Activated naive CD4-positive, alpha-beta T cell treated with anti-CD3 and anti-CD28 coated beads for 36 hours (primary cell): ENCODE results near the gene IQGAP2. TPM values are rescaled to one million over a fixed set of nuclear protein-coding genes. Genes with fewer than 3 reads are reported as not detected.
A peak's percentile ranks its signal among the peaks of the same experiment; 100 is the strongest.

Experiments
- CTCF ChIA-PET: fragments of 350-600 bp; sonication (Branson Sonifier 250); formaldehyde crosslinking; loops from one replicate; lab custom pipeline; 2021; ENCODE audit warnings: antibody characterized with exemption; lab: Charles Lee
- DNase-seq: peaks from one replicate; pipeline ENCODE4 v3.0.0-alpha.2; 2020
- H3K27ac Mint-ChIP-seq: one replicate; pipeline ENCODE4 v1.8.0; 2021; ENCODE audit warnings: mild to moderate bottlenecking, mixed read lengths
- H3K27me3 Mint-ChIP-seq: one replicate; pipeline ENCODE4 v1.8.0; 2021; ENCODE audit warnings: low read depth, mixed read lengths
- H3K36me3 Mint-ChIP-seq: one replicate; pipeline ENCODE4 v1.8.0; 2021; ENCODE audit warnings: low read depth, mixed read lengths
- H3K4me1 Mint-ChIP-seq: one replicate; pipeline ENCODE4 v1.8.0; 2021; ENCODE audit warnings: low read depth, mixed read lengths
- H3K4me3 Mint-ChIP-seq: one replicate; pipeline ENCODE4 v1.8.0; 2021; ENCODE audit warnings: mild to moderate bottlenecking, moderate library complexity, mixed read lengths
- H3K9me3 Mint-ChIP-seq: one replicate; pipeline ENCODE4 v1.8.0; 2021; ENCODE audit warnings: mixed read lengths
- intact Hi-C: fragments of 100-400 bp; cut with micrococcal nuclease; formaldehyde crosslinking; loops from one replicate; pipeline ENCODE4 v1.15.1; 2023
- total RNA-seq, 2 experiments: library from RNA; stranded (reverse); gene quantifications; one replicate each; pipeline ENCODE4 v1.2.3, GENCODE V29; 2021

Gene IQGAP2
- total RNA-seq, 2 experiments from 2014 or later = 54.6 to 55.9 TPM

DNA sequence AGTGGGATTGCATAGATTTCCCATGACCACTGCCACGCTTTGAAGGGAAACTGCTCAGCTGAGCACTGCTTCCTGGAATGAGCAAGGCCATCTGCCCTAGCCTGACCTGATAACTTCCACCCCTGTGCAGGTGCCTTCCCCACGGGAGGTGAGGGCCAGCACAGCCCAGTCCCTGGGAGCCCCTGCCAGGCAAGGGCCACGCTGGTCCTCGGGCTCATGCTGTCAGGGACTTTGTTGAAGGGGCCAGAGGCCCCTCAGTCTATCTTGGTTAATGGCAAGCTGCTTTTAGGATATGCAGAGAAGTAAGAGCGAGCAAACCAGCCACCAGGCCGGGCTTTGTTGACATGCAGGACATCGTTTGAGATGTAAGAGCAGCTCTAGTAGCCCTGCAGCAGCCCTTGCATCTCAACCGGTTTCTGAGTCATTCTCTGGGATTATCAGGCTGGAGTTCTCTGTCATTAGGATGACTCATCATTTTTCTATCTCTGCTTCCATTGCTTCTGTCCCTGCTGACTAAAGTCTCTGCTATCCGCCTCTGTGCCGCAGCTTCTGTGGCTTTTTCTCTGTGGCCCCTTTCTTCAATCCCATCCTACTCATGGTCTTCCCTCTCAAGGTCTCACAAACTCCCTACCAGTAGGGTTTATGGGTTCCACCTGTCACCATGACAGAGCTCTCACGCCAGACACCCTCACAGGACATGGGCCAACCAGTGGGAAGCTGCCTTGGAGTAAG is 30.6 kb upstream of the IQGAP2 start:
- Mint-ChIP-seq H3K36me3 (no peaks in the 10 kb centered on the region), H3K4me3 (no peak overlapping the region), H3K4me1 (peaks cover 16% of the 10 kb centered on the region), H3K9me3 (no peaks in the 10 kb centered on the region), H3K27ac (no peak overlapping the region), H3K27me3 (no peaks in the 10 kb centered on the region)
- no peak for DNase-seq
- intact Hi-C loops = no loop called here
- CTCF ChIA-PET = no interaction called here

DNA sequence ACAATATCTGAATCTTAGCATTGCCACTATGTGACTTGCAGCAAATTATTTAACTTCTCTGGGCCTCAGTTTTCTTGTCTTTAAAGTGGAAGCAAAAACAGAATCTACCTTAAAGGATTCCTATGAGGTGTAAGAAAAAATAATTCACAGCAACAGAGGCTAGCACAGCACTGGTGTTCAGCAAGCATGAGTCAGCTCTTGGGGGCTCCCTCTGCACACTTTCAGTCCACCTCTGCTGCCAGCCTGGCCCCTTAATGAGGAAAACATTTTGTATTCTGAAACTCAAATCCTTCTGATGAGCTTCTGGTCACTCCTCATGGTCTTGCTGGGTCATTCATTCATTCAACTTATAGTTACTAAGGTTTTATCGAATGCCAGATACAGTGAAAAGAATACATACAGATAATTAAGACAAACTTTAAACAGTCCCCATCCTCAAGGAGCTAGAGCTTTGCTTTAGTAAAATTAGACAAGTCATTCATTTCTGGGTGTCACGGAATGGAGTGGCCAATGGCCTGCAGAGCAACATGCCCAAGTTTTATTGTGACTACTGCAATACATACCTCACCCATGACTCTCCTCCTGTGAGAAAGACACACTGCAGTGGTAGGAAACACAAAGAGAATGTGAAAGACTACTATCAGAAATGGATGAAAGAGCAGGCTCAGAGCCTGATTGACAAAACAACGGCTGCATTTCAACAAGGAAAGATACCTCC is 26.8 kb upstream of the IQGAP2 start:
- H3K4me1 Mint-ChIP-seq = peaks cover 19% of the 10 kb centered on the region
- H3K27me3 Mint-ChIP-seq = no peaks in the 10 kb centered on the region
- no peaks in the 10 kb centered on the region for H3K36me3 Mint-ChIP-seq
- intact Hi-C loops = no loop called here
- no peak overlapping the region for H3K4me3 Mint-ChIP-seq
- H3K9me3 Mint-ChIP-seq = no peaks in the 10 kb centered on the region
- CTCF ChIA-PET = no interaction called here
- DNase-seq = no peak
- H3K27ac Mint-ChIP-seq = no peak overlapping the region

DNA sequence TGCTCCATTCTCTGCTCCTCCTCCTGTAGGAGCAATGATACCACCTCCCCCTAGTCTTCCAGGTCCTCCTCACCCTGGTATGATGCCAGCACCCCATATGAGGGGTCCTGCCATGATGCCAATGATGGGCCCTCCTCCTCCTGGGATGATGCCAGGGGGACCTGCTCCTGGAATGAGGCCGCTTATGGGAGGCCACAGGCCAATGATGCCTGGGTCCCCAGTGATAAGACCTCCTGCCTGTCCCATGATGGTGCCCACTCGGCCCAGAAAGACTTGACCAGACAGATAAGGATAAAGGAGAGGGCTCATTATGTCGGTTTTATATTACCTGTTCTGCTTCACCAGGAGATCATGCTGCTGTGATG is 26.2 kb upstream of the IQGAP2 start:
- no peak overlapping the region for H3K27ac Mint-ChIP-seq
- H3K27me3 Mint-ChIP-seq = no peaks in the 10 kb centered on the region
- no peak for DNase-seq
- H3K4me1 Mint-ChIP-seq = peaks cover 19% of the 10 kb centered on the region
- H3K36me3 Mint-ChIP-seq = no peaks in the 10 kb centered on the region
- H3K9me3 Mint-ChIP-seq = no peaks in the 10 kb centered on the region
- CTCF ChIA-PET = no interaction called here
- intact Hi-C loops = no loop called here
- H3K4me3 Mint-ChIP-seq = no peak overlapping the region

DNA sequence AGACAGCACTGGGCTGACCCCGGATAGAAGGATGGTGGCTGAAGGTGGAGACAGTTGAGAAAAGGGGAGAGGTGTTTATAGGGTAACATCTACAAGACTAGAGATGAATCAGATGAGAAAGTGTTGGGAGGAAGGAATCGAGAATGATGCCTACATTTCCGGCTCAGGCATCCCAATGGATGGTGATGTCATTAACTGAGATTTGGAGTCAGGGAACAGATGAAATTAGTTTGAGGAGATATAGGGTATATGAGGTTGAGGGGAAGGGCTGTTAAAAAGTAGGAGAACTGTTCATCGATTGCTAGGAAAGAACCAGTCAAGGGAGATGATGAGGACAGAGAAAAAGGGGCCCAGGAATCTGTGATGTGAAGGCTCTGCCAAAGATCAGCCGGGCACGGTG is 24.7 kb upstream of the IQGAP2 start:
- no peaks in the 10 kb centered on the region for H3K36me3 Mint-ChIP-seq
- CTCF ChIA-PET = interaction anchor here (0.6 kb wide), 1 partner anchor 341 kb away, joined by 3 read pairs; no protein-coding TSS in a partner anchor
- intact Hi-C loops = no loop called here
- DNase-seq = no peak
- no peak overlapping the region for H3K27ac Mint-ChIP-seq
- no peaks in the 10 kb centered on the region for H3K9me3 Mint-ChIP-seq
- no peak overlapping the region for H3K4me3 Mint-ChIP-seq
- H3K27me3 Mint-ChIP-seq = no peaks in the 10 kb centered on the region
- H3K4me1 Mint-ChIP-seq = peaks cover 22% of the 10 kb centered on the region

DNA sequence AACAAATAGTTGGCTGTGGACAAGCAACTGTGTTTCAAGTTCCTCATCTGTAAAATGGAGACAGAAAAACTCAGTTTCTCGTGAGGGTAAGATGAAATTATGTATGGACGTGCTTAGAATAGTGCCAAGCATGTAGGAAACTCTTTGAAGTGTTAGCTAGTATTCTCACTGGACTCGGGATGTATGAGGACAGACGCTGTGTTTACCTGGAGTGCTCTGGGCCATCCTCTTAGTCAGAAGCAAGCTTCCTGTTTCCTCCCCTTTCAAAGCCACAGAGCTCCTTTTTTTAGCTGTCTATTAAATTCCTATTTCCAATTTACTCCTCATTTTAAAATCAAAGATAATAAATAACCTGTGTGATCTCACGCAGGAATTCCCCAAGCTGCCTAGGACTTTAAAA is 23.8 kb upstream of the IQGAP2 start:
- CTCF ChIA-PET = interaction anchor here (0.6 to 0.7 kb wide), 3 partner anchors 10 to 33 kb away, joined by 3 to 4 read pairs (median 3); no protein-coding TSS in a partner anchor
- Mint-ChIP-seq H3K36me3 (no peaks in the 10 kb centered on the region), H3K27me3 (no peaks in the 10 kb centered on the region), H3K9me3 (no peaks in the 10 kb centered on the region), H3K4me1 (peaks cover 30% of the 10 kb centered on the region), H3K27ac (no peak overlapping the region), H3K4me3 (no peak overlapping the region)
- DNase-seq = no peak
- intact Hi-C loops = no loop called here

DNA sequence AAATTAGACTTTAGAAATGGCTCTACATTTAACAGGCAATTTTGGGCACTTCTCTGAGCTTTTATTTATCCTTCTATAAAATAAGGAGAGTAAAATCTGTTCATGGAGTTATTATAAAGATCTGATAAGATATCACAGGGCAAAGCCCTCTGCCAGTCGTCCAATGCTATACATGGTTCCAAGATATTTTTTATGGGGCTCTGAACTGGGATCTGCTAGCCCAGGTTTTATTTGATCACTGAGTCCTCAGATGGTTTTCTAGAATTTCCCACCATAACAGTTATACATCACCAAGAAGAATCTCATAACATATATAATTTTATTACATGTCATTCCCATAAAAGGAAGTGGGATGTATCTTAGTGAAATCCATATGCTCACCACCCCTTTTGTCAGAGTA is 23.2 kb upstream of the IQGAP2 start:
- H3K27ac Mint-ChIP-seq = no peak overlapping the region
- H3K36me3 Mint-ChIP-seq = no peaks in the 10 kb centered on the region
- no peak overlapping the region for H3K4me3 Mint-ChIP-seq
- intact Hi-C loops = no loop called here
- DNase-seq = no peak
- H3K4me1 Mint-ChIP-seq = peaks cover 35% of the 10 kb centered on the region
- CTCF ChIA-PET = interaction anchor here (0.6 to 0.7 kb wide), 3 partner anchors 9 to 32 kb away, joined by 3 to 4 read pairs (median 3); no protein-coding TSS in a partner anchor
- no peaks in the 10 kb centered on the region for H3K27me3 Mint-ChIP-seq
- H3K9me3 Mint-ChIP-seq = no peaks in the 10 kb centered on the region

DNA sequence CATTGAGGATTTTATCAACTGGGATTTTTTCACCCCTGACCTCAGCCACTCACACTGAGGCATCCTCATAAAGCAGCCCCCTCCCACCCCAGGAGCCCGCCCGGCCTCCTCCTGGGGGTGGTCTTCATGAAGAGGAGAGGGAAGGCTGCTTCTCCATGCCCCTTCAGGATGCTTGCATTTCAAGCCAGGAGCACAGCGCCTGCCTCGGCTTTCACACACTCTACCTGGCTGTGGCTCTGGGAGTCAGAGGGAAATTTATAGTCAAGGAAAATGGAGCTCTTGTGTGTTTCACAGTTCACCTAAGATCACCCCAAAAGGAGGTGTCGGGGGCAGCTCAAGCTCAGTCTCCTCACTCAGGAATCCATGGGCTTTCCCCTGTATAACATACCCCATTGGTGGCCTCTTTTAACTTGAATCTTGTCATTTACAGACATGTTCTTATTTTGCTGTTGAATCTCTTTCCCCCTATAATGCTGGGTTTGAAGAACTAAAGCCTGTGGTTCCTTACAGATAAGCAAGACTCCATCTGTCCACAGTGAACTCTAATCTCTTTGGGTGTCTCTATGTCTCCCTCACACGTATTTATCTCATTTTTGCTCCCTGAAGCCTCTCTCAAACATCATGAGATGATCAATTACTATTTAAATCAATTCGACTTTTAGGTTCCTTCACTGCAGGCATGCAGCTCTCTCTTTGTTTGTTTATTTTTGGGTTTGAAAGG is 22.6 kb upstream of the IQGAP2 start:
- Mint-ChIP-seq H3K36me3 (no peaks in the 10 kb centered on the region), H3K27ac (no peak overlapping the region), H3K4me3 (no peak overlapping the region), H3K9me3 (no peaks in the 10 kb centered on the region), H3K4me1 (peaks cover 41% of the 10 kb centered on the region), H3K27me3 (no peaks in the 10 kb centered on the region)
- DNase-seq = no peak
- CTCF ChIA-PET = no interaction called here
- intact Hi-C loops = no loop called here

DNA sequence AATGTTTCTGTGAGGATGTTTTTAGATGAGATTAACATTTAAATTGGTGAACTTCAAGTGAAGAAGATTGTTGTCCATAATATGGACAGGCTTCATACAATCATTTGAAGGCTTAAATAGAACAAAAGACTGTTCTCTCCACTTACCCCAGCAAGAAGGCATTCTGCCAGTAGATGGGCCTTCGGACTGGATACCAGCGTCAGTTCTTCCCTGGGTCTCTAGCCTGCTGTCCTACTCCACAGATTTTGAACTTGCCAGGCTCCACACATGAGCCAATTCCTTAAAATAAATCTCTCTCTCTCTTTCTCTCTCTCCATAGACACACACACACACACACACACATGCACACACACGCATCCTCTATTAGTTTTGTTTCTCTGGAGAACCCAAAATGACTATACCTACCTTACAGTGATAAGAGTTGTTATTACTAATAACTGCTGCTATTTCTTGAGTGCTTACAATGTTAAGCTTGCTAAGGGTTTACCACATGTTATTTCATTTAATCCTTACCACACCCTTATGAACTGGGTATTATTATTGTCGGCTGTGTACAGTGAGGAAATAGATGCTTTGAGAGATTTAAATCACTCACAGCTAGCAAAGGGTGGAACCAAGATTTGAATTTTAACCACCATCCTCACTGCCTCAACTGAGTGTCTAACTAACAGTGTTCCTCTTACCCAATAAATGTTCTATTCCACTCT is 19.8 kb upstream of the IQGAP2 start:
- CTCF ChIA-PET = interaction anchor here (0.8 to 1.4 kb wide), 2 partner anchors 11 to 100 kb away, joined by 3 to 7 read pairs; no protein-coding TSS in a partner anchor
- H3K27me3 Mint-ChIP-seq = no peaks in the 10 kb centered on the region
- H3K4me1 Mint-ChIP-seq = peaks cover 37% of the 10 kb centered on the region
- H3K4me3 Mint-ChIP-seq = no peak overlapping the region
- DNase-seq = no peak
- H3K27ac Mint-ChIP-seq = no peak overlapping the region
- H3K36me3 Mint-ChIP-seq = no peaks in the 10 kb centered on the region
- no peaks in the 10 kb centered on the region for H3K9me3 Mint-ChIP-seq
- intact Hi-C loops = no loop called here

DNA sequence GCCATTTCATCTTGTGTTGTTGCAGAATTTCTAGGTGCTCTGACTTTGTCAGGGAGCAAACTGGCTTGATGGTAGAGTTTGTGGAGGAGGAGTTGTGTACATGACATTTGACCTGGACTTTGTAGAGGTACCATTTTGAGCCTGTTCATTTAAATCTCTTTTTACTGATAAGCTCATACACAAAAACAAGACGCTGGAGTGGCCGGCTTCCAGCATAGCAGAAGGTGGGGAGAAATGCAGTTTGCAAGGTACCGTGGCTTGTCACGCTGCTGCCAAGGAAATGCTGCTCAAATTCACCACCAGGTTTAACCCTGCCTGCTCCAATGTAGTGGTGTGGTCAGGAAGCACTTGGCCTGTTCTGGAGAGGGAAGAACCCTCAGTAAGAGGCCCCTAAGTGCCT is 18.9 kb upstream of the IQGAP2 start:
- no peaks in the 10 kb centered on the region for H3K27me3 Mint-ChIP-seq
- peaks cover 29% of the 10 kb centered on the region for H3K4me1 Mint-ChIP-seq
- no peaks in the 10 kb centered on the region for H3K9me3 Mint-ChIP-seq
- CTCF ChIA-PET = interaction anchor here (0.6 to 1.4 kb wide), 5 partner anchors 10 to 163 kb away, joined by 3 to 7 read pairs (median 5); no protein-coding TSS in a partner anchor
- H3K4me3 Mint-ChIP-seq = no peak overlapping the region
- no peaks in the 10 kb centered on the region for H3K36me3 Mint-ChIP-seq
- DNase-seq = no peak
- no peak overlapping the region for H3K27ac Mint-ChIP-seq
- intact Hi-C loops = no loop called here

DNA sequence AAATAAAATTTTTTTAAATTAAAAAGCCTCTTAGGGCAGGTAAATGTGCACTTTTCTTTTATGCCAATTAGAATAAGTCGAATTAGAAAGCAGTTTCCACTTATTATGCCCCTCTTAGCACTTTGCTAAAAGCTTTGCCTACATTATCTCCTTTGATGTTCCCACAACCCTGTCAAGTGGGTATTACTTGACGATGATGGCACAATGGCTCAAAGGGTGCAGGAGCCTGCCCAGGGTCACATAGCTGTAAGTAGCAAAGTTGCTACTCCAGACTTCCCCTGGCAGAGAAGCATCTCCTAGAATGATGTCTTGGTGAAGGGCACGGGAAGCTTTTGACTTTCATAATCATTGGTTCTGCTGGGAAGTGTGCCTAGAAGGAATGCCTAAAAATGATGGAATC is 18.4 kb upstream of the IQGAP2 start:
- Mint-ChIP-seq H3K4me1 (peaks cover 25% of the 10 kb centered on the region), H3K9me3 (no peaks in the 10 kb centered on the region), H3K4me3 (no peak overlapping the region), H3K27ac (no peak overlapping the region), H3K36me3 (no peaks in the 10 kb centered on the region), H3K27me3 (no peaks in the 10 kb centered on the region)
- DNase-seq = peak; percentile 30
- intact Hi-C loops = no loop called here
- CTCF ChIA-PET = interaction anchor here (0.6 to 1.4 kb wide), 5 partner anchors 9 to 163 kb away, joined by 3 to 7 read pairs (median 5); no protein-coding TSS in a partner anchor

DNA sequence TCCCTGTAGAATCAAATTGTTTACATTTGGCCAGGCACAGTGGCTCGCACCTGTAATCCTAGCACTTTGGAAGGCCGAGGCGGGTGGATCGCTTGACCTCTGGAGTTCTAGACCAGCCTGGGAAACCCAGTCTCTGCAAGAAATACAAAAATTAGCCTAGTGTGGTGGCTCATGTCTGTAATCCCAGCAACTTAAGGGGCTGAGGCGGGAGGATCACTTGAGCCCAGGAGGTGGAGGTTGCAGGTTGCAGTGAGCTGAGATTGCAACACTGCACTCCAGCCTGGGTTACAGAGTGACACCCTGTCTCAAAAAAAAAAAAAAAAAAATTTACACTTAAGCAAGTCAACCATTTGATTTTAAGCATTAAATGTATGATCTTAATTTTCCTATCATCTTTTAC is 17.5 kb upstream of the IQGAP2 start:
- Mint-ChIP-seq H3K4me1 (peaks cover 31% of the 10 kb centered on the region), H3K9me3 (no peaks in the 10 kb centered on the region), H3K4me3 (no peak overlapping the region), H3K27ac (no peak overlapping the region), H3K36me3 (no peaks in the 10 kb centered on the region), H3K27me3 (no peaks in the 10 kb centered on the region)
- CTCF ChIA-PET = interaction anchor here (0.6 to 0.8 kb wide), 3 partner anchors 157 to 313 kb away, joined by 3 to 4 read pairs (median 4); no protein-coding TSS in a partner anchor
- no peak for DNase-seq
- intact Hi-C loops = no loop called here

DNA sequence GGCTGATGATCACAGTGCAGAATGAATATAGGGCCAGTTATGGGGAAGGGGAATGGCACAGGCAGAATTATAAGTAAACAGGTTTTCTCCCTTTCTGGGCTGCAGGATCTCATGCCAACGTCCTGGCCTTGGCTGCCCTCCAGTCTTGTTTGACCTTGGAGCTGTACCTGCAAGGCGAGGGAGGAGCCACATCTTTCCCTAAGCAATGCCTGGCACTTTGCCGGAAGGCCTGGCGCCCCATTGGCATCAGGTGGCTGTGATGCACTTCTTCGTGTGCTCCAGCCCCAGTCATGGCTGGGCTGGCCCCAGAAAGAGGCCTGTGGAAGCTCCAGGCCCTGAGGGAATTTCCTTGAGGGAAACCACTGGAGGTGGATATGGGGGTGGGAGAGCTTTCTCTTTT is 16.7 kb upstream of the IQGAP2 start:
- intact Hi-C loops = no loop called here
- Mint-ChIP-seq H3K27me3 (no peaks in the 10 kb centered on the region), H3K36me3 (no peaks in the 10 kb centered on the region), H3K4me1 (peaks cover 38% of the 10 kb centered on the region), H3K27ac (no peak overlapping the region), H3K4me3 (no peak overlapping the region), H3K9me3 (no peaks in the 10 kb centered on the region)
- DNase-seq = no peak
- CTCF ChIA-PET = interaction anchor here (0.6 to 0.8 kb wide), 4 partner anchors 57 to 312 kb away, joined by 3 to 4 read pairs (median 4); no protein-coding TSS in a partner anchor
